T follicular helper cell (primary cell): ENCODE results near the gene ZNF175.

Source experiments
- DNase-seq: peaks from one replicate; pipeline ENCODE4 v3.0.0-alpha.2; 2020; ENCODE audit warnings: low read depth

ZNF175 gene

GRCh38 chr19:51549533-51550324 lies 21.4 kb upstream of the ZNF175 start:
- DNase-seq: no peak

GRCh38 chr19:51550848-51551672 lies 20.0 kb upstream of the ZNF175 start:
- no peak for DNase-seq

GRCh38 chr19:51551673-51552432 lies 19.2 kb upstream of the ZNF175 start:
- no peak for DNase-seq

GRCh38 chr19:51552608-51552995 lies 18.5 kb upstream of the ZNF175 start:
- no peak for DNase-seq

- DNase-seq: no peak
Observed at GRCh38 chr19:51552996-51553725, 17.9 kb upstream of the ZNF175 start.

- DNase-seq: no peak
Observed at GRCh38 chr19:51559240-51559639, 11.8 kb upstream of the ZNF175 start.

- no peak for DNase-seq
Observed at GRCh38 chr19:51560339-51560738, 10.7 kb upstream of the ZNF175 start.

GRCh38 chr19:51564791-51565190 lies 6.3 kb upstream of the ZNF175 start:
- DNase-seq: no peak

GRCh38 chr19:51565583-51565982 lies 5.5 kb upstream of the ZNF175 start:
- no peak for DNase-seq

GRCh38 chr19:51566489-51567100 lies 4.5 kb upstream of the ZNF175 start:
- DNase-seq: no peak

GRCh38 chr19:51567583-51567982 lies 3.5 kb upstream of the ZNF175 start:
- no peak for DNase-seq

- no peak for DNase-seq
Observed at GRCh38 chr19:51568456-51568855, 2.6 kb upstream of the ZNF175 start.

- no peak for DNase-seq
Observed at GRCh38 chr19:51571599-51571998, 516 bp downstream of the ZNF175 start.

- DNase-seq: no peak
Observed at GRCh38 chr19:51572410-51572809, 1.3 kb downstream of the ZNF175 start.

GRCh38 chr19:51572908-51573307 lies 1.8 kb downstream of the ZNF175 start:
- no peak for DNase-seq

GRCh38 chr19:51573331-51573730 lies 2.2 kb downstream of the ZNF175 start:
- DNase-seq: no peak

- DNase-seq: no peak
Observed at GRCh38 chr19:51576850-51577249, 5.8 kb downstream of the ZNF175 start.

GRCh38 chr19:51586103-51586728 lies 15.1 kb downstream of the ZNF175 start:
- no peak for DNase-seq

GRCh38 chr19:51586799-51587198 lies 15.7 kb downstream of the ZNF175 start:
- DNase-seq: no peak

GRCh38 chr19:51587264-51588191 lies 16.4 kb downstream of the ZNF175 start:
- no peak for DNase-seq
